Measurements from ENCODE around the gene ATG4A.

GRCh38 chrX:108072746-108073145 is 18.8 kb upstream of the ATG4A start:
- TF ChIP-seq CTCF (IDR thresholded peaks at IDR 0.05; ENCODE audit: low read depth, low read length) (no peak), POLR2A (IDR thresholded peaks at IDR 0.05; ENCODE audit: extremely low read depth, insufficient read length) (no peak), MAX (IDR thresholded peaks at IDR 0.05; ENCODE audit: low read depth, low read length) (no peak)

Data from NB4 (cell line).